Cardiac fibroblast (primary cell): Measurements from ENCODE around the gene DNMT1.

Experiments
- DNase-seq, 2 donors: peaks; one replicate each; pipeline versions ENCODE4 v3.0.0 to v3.0.0-alpha.2; 2010; ENCODE audit warnings: low read depth in 2 of 2
- H3K4me3 ChIP-seq, 2 donors: replicated peaks in 1 of 2; 1 replicate in 1 of 2; 2 replicates in 1 of 2; pipeline ENCODE4 v1.5.1; 2011; ENCODE audit warnings: low read depth in 2 of 2, low read length in 2 of 2, mild to moderate bottlenecking in 2 of 2, moderate library complexity in 1 of 2
- CTCF ChIP-seq: IDR thresholded peaks from one replicate; pipeline ENCODE4 v1.5.1; 2011; ENCODE audit warnings: low read depth, mild to moderate bottlenecking, low read length, inconsistent platforms

DNMT1 gene

DNA sequence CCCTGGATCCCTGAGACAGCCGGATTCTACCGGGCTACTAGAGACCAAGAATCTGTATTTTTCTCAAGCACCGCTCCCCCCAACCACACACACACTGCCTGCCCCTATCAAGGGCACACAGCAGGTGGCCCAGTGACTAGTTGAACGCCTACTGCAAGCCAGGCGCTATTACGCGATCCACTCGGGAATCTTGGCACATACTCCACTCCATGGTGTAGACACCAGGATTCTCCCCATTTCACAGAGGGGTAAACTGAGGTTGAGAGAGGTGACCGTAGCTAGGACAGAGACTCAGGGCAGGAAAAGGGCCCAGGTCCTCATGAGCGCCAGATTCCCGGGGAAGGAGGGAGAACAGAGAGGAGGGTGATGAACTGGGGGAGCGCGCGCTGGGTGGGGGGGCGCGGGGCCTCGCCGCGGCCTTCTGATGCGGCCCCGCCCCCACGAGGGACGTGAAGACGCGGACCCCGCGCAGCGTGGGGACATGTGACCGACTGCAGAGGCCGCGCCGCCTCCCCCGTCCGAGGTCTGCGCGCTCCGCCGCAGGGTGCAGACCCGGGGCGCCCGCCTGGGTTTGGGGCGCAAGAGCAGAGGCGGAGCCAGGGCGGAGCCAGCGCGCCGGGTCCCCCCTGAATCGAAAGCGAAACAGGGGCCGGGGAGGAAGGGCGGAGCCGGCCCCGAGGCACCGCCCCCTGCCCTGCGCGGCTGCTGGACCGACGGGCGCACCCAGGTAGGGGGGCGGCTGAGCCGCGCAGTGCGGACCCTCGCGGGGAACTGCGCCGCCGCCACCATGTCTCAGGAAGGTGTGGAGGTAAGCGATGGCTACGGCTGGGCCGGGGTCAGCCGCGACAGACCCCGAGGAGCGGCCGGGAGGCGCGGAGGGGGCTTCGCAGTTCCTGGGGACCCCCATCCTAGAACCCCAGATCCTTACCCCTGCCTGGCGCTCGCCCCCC, 108.8 kb downstream of the DNMT1 start, which contains the start of gene SHFL:
SHFL (plus strand) TSS at position 677 of the 950 bp plus-strand sequence; CDS start at position 788, 111 bp downstream.
- DNase-seq: peak; percentile 48 to 72
- TF ChIP-seq CTCF: no peak

GRCh38 chr19:10084803-10085202, 110.0 kb downstream of the DNMT1 start:
- no peak for TF ChIP-seq CTCF
- H3K4me3 ChIP-seq: no peak overlapping the region
- no peak for DNase-seq

More for the DNA sequence above, 108.8 kb downstream of the DNMT1 start, which contains the start of gene SHFL:
- H3K4me3 ChIP-seq: peak within 1 kb of the TSS; percentile 97 to 99

DNA sequence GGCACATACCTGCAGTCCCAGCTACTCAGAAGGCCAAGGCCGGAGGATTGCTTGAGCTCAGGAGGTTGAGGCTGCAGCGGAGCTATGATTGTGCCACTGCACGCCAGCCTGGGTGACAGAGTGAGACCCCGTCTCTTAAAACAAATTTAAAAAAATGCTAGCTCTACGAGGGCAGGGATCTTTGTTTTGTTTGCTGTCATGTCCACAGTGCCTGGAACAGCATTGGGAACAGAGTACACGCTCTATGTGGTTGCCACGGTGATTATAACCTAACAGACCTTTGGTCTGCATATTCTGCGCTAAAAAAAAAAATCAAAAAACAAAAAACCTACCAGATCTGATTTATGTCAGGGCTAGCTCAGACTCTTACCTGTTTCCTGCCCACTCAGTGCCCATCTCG, 110.8 kb downstream of the DNMT1 start:
- no peak overlapping the region for H3K4me3 ChIP-seq
- DNase-seq: no peak
- TF ChIP-seq CTCF: no peak
